GM19025 (cell line): ENCODE results near the gene HLCS.

Experiments used
- ATAC-seq: cut with Tn5 transposase; IDR thresholded peaks from one replicate; pipeline ENCODE4 v1.9.1; 2021; ENCODE audit warnings: mild to moderate bottlenecking, low read depth, moderate library complexity; ENCODE audit not compliant: unreplicated experiment

Gene HLCS

GRCh38 chr21:36791180-36791579 lies 175.3 kb downstream of the HLCS start:
- no peak for ATAC-seq

GRCh38 chr21:36790616-36791015 lies 175.9 kb downstream of the HLCS start:
- no peak for ATAC-seq

- ATAC-seq = no peak
Observed at GRCh38 chr21:36788120-36788638, 178.3 kb downstream of the HLCS start.

GRCh38 chr21:36786186-36786585 lies 180.3 kb downstream of the HLCS start:
- ATAC-seq = no peak

- ATAC-seq = no peak
Observed at GRCh38 chr21:36785615-36786014, 180.9 kb downstream of the HLCS start.

- no peak for ATAC-seq
Observed at GRCh38 chr21:36784947-36785346, 181.5 kb downstream of the HLCS start.

GRCh38 chr21:36783612-36784374 lies 182.7 kb downstream of the HLCS start:
- no peak for ATAC-seq

GRCh38 chr21:36780861-36781260 lies 185.6 kb downstream of the HLCS start:
- ATAC-seq = no peak

GRCh38 chr21:36776981-36777617 lies 189.4 kb downstream of the HLCS start:
- ATAC-seq = no peak

GRCh38 chr21:36773995-36774394 lies 192.5 kb downstream of the HLCS start:
- no peak for ATAC-seq

GRCh38 chr21:36773117-36773516 lies 193.4 kb downstream of the HLCS start:
- no peak for ATAC-seq

GRCh38 chr21:36769051-36769839 lies 197.2 kb downstream of the HLCS start:
- ATAC-seq = no peak

- ATAC-seq = no peak
Observed at GRCh38 chr21:36768496-36768895, 198.0 kb downstream of the HLCS start.

- ATAC-seq = no peak
Observed at GRCh38 chr21:36767096-36767495, 199.4 kb downstream of the HLCS start.

- no peak for ATAC-seq
Observed at GRCh38 chr21:36766511-36766910, 200.0 kb downstream of the HLCS start.

GRCh38 chr21:36765229-36765628 lies 201.2 kb downstream of the HLCS start:
- ATAC-seq = no peak

GRCh38 chr21:36763305-36763704 lies 203.2 kb downstream of the HLCS start:
- no peak for ATAC-seq

- no peak for ATAC-seq
Observed at GRCh38 chr21:36762642-36763041, 203.8 kb downstream of the HLCS start.

- ATAC-seq = no peak
Observed at GRCh38 chr21:36761685-36762084, 204.8 kb downstream of the HLCS start.

GRCh38 chr21:36759348-36760083 lies 207.0 kb downstream of the HLCS start:
- ATAC-seq = no peak
